Globus pallidus (tissue), 1 donor: ENCODE data around the gene CLEC4M.
"Not testable (repeated sequence)": the region's sequence is repeated elsewhere in the genome, so short reads cannot be mapped to it uniquely, and the experiment has no call there.

ENCODE experiments used
- DNase-seq: peaks from one replicate; pipeline ENCODE4 v3.0.0-alpha.2; 2015; ENCODE audit warnings: low spot score

Gene CLEC4M

DNA sequence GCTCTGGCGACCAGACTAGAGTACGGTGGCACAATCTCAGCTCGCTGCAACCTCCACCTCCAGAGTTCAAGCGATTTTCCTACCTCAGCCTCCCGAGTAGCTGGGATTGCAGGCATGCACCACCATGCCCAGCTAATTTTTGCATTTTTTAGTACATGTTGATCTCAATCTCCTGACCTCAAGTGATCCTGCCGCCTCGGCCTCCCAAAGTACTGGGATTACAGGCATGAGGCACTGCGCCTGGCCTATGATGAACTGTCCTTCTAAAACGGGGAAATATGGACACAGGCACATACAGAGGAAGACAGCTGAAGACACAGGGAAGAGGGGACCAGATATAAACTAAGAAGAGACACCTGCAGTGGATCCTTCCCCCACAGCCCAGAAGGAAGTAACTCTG, 12.7 kb downstream of the CLEC4M start:
- DNase-seq = no peak

DNA sequence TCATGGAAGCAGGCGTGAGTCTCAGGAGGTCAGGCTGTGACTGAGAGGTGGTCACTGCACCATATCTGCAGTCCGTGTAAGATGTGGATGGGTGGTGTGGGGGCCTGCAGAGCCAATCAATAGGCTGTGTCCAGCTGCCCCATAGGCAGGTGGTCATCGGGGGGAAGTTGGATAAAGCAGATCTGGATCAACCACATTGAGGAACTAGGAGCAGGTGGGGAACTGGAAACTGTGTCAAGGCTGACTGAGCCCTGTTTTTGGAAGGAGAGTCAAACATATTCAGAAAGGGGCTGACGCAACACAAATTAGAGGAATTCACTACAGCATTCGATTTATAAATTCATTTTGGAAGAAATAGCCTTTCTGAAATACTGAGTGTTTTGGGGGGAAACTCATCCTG, 15.0 kb downstream of the CLEC4M start:
- no peak for DNase-seq

DNA sequence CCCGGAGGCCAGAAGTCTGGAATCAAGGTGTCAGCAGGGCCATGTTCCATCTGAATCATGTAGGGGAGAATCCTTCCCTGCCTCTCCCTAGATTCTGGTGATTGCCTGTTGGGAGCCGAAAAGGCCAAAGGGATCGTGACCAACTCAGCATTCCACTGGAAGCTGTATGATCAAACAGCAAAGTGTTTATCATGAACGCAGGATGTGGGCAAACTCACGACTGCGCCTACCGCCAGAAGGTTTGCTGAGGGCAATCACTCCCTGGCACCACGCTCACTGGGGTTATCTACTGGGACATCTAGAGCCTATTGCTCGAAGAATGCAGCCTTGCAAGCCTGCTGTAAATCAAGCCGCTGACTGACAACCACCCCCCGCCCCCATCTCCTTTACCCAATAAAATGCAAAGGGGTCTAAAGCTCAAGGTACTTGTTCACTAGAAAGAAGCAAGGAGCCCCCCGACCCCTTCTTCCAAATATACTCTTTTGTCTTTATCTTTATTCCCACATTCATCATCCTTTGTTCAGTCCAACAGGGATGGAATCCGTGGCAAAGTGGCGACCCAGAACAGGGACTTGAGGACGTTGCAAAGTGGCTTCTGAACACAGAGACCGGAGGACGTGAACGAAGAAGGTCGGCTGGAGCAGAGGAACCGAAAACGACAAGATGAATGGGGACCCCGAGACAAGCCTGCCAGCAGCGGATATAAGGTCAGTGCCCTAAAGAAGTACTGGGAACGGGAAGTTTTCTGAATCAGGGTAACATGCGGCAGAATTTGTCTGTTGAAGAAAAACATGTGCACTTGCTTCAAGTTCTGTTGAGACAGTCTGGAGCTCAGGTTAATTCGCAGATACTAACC, 16.8 kb downstream of the CLEC4M start:
- DNase-seq = no peak

DNA sequence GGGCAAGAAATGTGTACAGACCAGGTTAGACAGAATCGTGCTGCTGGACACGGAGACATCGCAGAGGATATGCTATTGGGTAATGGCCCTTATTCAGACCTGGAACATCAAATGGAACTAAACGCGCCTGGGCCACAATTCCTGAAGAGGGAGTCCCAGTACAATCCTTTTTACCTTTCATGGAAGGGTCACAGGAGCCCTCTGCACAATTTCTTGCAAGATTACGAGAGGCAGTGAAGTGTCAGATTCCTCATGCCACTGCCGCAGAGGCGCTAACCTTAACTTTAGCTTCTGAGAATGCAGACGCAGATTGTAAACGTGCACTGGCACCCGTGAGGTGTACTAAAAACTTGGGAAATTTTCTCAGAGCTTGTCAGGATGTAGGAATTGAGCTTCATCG, 18.1 kb downstream of the CLEC4M start:
- DNase-seq = no peak

DNA sequence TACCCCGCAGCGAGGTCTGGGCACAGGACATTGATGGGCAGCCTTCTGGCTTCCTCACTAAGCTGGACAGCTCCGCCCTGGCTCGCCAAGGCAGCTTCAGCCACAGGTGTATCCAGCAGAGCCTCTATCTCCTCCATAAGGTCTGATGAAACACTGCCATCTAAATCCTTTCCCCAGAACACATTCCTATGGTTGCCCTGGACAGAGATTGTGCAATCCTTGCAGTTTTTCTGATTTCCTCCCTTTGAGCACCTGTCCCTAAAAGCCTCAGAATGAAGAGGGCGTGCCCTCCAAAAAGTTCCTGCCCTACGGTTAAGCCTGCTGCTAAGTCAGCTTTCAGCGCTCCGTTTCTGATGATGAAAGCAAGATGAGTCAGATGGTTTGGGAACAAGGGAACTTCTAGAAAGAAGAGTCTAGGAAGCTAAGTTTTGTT, 21.0 kb downstream of the CLEC4M start:
- DNase-seq = no peak

DNA sequence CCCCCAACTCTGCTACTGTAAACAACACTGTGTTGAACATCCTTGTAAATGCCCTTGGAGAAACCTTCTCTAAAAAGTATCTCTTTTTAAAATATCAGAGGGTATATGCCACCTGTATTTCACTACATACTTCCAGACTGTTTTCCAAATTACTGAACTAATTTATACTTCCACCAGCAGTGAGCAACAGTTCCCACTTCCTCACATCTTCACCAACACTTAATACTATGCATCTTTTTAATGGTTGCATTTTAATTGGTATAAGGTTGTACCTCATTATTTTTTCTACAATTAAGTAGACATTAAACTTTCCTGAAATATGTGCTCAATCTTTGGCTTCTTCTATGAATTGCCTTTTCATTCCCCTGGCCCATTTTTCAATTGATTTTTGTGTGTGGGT, 21.8 kb downstream of the CLEC4M start:
- no peak for DNase-seq

DNA sequence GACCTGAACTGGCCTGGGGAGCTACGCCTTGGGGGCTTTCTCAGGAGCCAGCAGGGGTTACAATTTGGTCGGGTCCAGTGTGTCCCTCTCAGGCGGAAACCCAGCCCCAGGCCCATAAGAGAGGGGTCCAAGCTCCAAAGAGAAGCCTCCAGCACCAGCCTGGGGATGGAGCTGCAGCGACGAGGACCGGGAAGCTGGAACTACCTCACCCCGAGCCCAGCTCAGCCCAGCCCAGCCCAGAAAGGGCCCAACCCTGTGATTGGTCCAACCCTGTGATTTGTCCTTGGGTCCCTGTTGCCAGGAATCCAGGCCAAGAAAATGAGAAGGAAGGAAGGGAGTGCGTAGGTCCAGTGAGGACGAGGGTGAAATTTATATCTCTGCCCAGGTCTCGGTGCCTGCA, 24.1 kb downstream of the CLEC4M start:
- no peak for DNase-seq

DNA sequence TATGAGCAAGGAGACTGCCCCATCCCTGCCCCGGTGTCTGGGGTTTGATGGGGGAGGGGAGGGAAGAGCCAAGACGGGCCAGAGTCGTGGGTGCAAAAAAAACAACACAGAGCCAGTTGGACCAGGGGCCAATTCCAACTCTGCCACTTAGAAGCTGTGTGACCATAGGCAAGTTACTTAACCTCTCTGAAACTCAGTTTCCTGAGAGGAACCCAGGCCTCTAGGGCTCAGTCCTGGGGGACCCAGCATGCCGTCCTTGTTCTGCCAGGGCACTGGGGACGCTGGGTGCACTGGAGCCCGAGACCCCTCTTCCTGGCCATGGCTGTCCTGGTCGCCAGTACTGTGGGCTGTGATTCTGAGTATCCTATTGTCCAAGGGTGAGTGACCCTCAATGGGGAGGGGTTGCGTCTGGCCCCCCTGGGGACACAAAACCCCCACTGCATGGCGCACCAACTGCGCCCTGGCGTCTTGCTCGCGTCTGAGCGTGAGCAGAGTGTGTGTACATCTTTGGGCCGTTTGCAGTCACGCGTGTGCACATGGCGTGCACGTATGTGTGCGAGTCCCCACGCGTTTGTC, 24.6 kb downstream of the CLEC4M start:
- no peak for DNase-seq

DNA sequence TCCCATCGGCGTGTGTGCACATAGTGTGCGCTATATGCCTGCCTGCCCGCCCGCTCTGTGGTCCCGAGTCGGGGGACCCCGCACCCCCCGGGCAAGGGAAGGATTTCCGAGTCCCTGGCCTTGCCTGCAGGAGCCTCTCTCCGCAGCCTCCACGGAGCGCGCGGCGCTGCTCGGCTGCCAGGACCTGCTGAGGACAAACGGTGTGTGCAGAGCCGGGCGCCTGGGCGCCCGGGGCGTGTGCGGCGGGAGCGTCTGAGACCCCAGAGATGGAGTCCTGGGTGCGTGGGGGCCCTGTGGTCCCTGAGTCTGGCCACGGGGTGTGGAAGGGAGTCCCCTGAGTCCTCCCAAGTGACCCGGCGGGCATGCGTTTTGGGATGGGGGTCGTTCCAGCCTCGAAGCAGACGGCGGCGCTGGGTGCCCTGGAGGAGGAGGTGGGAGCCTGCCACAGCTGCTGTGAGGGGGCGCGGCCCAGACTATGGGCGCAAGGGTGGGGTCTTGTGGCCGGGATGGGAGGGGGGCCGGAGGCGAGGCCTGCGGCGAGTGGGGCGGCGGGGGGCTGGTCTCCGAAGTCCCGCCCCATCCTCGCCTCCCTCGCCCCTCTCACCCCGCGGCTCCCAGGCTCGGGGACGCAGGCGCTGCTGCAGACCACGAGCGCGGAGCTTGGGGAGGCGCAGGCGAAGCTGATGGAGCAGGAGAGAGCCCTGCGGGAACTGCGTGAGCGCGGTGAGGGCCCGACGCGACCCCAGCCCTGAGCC, 25.3 kb downstream of the CLEC4M start:
- no peak for DNase-seq

DNA sequence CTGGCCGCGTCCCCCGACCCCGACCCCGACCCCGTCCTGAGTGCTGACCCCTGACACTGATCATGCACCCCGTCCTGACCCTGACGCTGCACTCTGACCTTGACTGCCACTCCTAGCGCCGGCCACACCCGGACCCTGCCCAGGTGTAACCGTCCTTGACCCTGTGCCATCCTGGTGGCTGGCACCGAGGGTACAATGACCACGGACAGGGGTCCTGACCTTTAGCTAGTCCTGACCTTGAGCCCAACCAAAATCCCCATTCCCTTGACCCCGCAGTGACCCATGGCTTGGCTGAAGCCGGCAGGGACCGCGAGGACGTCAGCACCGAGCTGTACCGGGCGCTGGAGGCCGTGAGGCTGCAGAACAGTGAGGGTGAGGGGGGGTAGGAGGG, 25.9 kb downstream of the CLEC4M start:
- no peak for DNase-seq

DNA sequence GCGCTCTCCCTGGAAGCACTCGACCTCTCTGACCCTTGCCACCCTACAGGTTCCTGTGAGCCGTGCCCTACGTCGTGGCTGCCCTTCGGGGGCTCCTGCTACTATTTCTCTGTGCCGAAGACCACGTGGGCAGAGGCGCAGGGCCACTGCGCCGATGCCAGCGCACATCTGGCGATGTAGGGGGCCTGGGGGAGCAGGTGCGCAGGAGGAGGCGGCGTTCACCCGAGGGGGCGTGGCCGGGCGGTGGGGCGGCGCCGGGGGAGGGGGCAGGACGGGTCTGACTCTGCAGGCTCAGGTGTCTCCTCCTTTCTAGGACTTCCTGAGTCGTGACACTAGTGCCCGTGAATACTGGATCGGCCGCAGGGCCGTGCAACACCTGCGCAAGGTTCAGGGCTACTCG, 26.4 kb downstream of the CLEC4M start:
- DNase-seq = no peak

DNA sequence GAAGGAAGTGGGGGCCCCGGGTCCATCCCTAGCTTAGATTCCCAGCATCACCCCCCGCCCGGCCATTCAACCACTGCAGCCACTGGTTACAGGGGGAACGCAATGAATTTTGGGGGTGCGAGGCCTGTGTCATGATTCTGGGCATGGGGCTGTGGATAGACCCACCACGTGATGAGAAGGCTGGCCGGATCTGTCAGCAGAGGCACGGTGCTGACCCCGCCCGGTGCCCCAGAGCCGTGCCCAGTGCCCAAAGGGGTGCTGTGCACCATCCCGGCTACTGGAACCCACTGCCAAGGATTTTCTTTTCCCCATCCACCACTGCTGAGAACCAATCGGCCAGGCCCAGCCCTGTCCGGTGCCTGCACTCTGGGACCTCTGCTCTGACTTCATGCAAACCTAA, 27.4 kb downstream of the CLEC4M start:
- no peak for DNase-seq

DNA sequence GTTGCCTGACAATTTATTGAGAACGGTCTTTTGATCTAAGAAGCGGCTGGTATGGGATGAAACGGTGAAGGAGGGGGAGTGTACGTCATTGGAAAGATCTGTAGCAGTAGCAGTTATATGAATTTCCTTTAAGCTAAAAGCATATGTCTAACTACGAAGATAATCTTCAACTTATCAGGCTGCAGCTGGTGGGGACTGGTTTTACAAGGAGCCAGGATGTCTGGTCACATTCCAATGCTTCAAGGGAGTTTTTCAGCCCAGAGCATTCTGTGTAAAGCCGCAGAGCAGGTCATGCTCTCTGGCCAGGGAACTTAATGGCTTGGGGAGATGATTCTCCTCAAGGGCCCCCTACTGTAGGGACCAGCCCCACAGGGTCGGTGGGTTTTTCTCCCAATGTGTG, 29.2 kb downstream of the CLEC4M start:
- DNase-seq = no peak

DNA sequence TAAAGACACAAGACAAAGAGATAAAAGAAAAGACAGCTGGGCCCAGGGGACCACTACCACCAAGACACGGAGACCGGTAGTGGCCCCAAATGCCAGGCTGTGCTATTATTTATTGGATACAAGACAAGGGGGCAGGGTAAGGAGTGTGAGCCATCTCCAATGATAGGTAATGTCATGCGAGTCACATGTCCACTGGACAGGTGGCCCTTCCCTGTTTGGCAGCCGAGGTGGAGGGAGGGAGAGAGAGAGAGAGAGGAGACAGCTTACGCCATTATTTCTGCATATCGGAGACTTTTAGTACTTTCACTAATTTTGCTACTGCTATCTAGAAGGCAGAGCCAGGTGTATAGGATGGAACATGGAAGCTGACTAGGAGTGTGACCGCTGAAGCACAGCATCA, 29.7 kb downstream of the CLEC4M start:
- DNase-seq = not testable (repeated sequence)

DNA sequence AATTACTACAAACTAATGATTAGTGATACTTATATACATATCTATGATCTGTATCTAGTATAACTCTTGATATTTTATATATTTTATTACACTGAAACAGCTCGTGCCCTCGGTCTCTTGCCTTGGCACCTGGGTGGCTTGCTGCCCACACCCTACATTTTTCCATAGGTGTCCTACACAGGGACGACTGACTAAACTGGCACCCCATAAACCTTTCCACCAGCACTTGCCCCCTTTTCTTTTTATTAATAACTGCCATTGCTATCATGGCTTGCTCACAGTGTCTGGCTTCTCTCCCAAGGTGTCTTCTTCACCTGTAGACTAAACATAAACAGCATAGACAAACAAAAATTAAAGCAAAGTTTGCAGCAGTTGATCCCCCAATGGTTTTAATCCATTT, 30.4 kb downstream of the CLEC4M start:
- DNase-seq = no peak

DNA sequence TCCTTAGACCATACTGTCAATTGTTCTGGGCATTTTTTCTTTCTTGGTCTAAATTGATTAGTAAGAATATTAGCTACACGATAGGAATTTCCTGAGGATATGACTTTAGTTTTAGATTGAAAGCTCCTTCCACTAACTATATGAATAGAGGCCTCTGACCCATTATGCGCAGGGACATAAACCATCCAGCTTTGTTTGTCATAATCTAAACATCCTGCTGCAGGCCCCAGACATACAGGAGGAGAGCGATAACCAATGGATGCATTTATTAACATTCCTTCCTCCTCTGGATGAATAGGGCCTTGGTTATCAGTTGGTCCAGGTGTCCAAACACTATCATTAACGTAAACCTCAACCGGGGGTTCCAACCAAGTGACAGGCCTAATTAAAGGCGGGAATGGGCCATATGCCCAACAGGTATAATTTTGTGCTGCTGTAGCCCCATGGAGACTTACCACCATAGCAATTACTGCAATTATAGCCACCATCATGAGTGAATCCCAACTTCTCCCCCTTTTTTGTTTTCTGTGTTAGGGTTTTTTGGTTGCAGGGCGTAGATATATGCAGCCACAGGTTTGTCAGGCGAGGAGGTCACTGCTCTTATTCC, 32.6 kb downstream of the CLEC4M start:
- no peak for DNase-seq

DNA sequence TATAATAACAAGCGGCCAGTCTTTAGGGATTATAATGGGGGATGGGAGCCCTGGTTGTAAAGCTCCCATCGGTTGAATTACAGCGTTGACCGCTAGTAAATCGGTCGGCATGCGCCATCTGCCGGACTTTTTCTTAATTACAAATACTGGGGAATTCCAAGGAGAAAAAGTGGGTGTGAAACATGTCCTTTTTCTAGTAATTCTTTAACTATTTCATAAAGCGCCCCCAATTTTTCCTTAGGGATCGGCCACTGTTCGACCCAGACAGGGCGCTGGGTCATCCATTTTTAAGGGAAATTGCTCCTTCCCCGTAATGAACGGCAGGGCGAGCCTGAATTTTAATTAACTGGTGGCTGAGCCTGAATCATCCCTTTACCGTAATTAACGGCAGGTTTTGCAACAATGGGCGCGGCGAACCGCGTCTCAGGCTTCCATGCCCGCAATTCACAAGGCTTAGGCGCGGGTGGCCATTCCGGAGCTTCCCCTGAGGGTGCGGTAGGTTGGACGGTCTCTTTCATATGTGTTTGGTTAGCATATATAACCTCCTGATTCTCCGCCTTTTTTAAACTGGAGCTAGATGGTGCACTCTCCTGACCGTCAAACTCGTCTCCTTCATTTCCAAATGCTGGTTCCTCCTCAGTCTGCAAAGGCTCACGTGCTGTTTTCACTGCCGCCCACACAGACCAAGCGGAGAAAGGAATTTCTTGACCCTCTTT, 36.8 kb downstream of the CLEC4M start:
- peak; percentile 70 for DNase-seq

DNA sequence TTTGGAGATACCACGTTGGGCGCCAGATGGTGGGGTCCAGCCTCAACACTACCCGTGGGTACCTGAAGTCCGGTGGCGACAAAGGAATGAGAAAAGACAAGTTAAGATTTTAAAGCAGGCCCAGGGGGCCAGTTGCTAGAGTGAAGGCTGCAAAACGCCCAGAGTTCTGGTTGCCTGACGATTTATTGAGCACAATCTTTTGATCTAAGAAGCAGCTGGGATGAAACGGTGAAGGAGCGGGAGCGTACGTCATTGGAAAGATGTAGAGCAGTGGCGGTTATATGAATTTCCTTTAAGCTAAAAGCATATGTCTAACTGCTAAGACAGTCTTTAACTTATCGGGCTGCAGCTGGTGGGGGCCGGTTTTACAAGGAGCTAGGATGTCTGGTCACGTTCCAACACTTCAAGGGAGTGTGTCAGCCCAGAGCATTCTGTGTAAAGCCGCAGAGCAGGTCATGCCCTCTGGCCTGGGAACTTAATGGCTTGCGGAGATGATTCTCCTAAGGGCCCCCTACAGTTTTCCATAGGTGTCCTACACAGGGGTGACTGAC, 38.1 kb downstream of the CLEC4M start:
- no peak for DNase-seq

DNA sequence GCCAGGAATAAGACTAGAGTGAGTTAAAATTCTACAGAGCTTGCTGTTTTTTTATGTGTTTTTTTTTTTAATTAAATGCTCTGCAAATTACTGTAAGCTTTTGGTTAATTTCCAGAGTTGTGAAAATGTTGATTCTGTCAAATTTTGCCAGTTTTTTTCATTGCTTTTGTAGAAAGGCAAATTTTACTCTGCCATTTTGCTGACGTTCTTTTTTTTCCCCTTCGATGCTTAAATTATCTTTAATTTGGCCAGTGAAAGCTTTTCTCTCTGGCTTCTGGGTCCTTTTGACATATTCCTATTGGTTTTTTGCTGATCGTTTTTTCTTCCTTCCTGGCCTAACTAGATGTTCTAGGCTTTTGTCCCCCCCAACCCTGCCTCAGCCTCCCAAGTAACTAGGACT, 43.2 kb downstream of the CLEC4M start:
- no peak for DNase-seq

DNA sequence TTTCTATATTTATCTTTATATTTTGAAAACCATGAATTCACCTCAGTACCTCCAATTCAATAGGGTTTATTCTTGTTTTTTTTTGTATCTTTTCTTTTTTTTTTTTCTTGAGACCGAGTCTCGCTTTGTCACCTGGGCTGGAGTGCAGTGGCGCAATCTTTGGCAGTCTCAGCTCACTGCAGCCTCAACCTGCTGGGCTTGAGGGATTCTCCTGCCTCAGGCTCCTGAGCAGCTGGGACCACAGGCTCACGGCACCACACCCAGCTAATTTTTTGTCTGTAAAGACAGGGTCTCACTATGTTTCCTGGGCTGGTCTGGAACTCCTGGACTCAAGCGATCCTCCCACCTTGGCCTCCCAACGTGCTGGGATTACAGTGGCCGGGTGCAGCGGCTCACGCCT, 43.8 kb downstream of the CLEC4M start:
- DNase-seq = no peak

DNA sequence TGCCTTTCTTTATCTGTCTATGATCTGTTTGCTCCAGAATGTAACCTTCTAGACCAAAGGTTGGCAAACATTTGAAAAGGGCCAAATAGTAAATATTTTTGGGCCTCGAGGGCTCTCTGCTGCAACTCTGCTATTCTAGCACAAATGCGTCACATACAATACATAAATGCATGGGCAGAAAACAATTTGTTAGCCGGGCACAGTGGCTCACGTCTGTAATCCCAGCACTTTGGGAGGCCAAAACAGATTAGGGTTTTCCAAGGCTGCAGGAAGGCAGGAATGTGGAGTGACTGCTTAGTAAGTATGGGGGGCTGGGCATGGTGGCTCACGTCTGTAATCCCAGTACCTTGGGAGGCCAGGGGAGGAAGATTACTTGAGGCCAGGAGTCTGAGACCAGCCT, 45.1 kb downstream of the CLEC4M start:
- DNase-seq = no peak

DNA sequence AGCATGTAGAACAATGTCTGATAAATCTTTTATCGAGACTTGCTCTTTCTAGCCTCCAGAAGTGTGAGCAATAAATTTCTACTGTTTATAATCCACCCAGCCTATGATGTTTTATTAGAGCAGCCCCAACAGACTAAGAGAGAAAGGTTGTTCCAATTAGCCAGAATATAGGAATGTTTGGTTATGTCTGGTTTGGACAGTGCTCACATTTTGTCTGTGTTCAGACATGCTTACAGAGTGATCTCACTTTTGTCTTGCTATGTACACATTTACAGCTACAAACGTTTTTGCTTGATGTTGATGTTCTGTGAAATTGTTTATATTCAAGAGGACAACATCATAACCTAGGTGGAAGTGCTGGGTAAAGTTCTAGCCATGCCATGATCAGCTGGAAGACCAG, 48.9 kb downstream of the CLEC4M start:
- no peak for DNase-seq
